ENCODE data around the gene PDZD8. TPM values are rescaled to one million over a fixed set of nuclear protein-coding genes. Genes with fewer than 3 reads are reported as not detected.
"Not testable (repeated sequence)": the region's sequence is repeated elsewhere in the genome, so short reads cannot be mapped to it uniquely, and the experiment has no call there.

The PDZD8 gene
- total RNA-seq, 2 experiments from 2014 or later = 13.6 to 15.8 TPM

GRCh38 chr10:117306674-117307073, 68.6 kb downstream of the PDZD8 start:
- Mint-ChIP-seq H3K9me3 (peaks cover 10% of the 10 kb centered on the region), H3K4me1 (ENCODE audit: low read depth) (peaks cover 13% of the 10 kb centered on the region), H3K4me3 (no peak overlapping the region), H3K27me3 (ENCODE audit: low read depth) (no peaks in the 10 kb centered on the region), H3K27ac (no peak overlapping the region), H3K36me3 (ENCODE audit: low read depth) (peaks cover 49% of the 10 kb centered on the region)
- DNase-seq = no peak
- CTCF ChIA-PET = no interaction called here
- intact Hi-C loops (cut with micrococcal nuclease) = no loop called here

- intact Hi-C loops (cut with micrococcal nuclease); H3K4me3 Mint-ChIP-seq; H3K4me1 Mint-ChIP-seq (ENCODE audit: low read depth); CTCF ChIA-PET; H3K27me3 Mint-ChIP-seq (ENCODE audit: low read depth); DNase-seq; H3K27ac Mint-ChIP-seq: not testable (repeated sequence)
- H3K9me3 Mint-ChIP-seq = peaks cover 13% of the 10 kb centered on the region
- H3K36me3 Mint-ChIP-seq (ENCODE audit: low read depth) = peaks cover 52% of the 10 kb centered on the region
These were observed 71.8 kb downstream of the PDZD8 start for GRCh38 chr10:117303451-117303850.

- no peak for DNase-seq
- no peak overlapping the region for H3K4me3 Mint-ChIP-seq
- intact Hi-C loops (cut with micrococcal nuclease) = no loop called here
- CTCF ChIA-PET = no interaction called here
- H3K27me3 Mint-ChIP-seq (ENCODE audit: low read depth) = no peaks in the 10 kb centered on the region
- peaks cover 13% of the 10 kb centered on the region for H3K9me3 Mint-ChIP-seq
- peaks cover 50% of the 10 kb centered on the region for H3K36me3 Mint-ChIP-seq (ENCODE audit: low read depth)
- H3K4me1 Mint-ChIP-seq (ENCODE audit: low read depth) = no peaks in the 10 kb centered on the region
- no peak overlapping the region for H3K27ac Mint-ChIP-seq
These were observed 74.6 kb downstream of the PDZD8 start for GRCh38 chr10:117300671-117301070.

- Mint-ChIP-seq H3K27ac (no peak overlapping the region), H3K36me3 (ENCODE audit: low read depth) (peaks cover 46% of the 10 kb centered on the region), H3K4me1 (ENCODE audit: low read depth) (peaks cover 2% of the 10 kb centered on the region), H3K4me3 (no peak overlapping the region), H3K27me3 (ENCODE audit: low read depth) (no peaks in the 10 kb centered on the region), H3K9me3 (peaks cover 13% of the 10 kb centered on the region)
- CTCF ChIA-PET = interaction anchor here (0.8 kb wide), 1 partner anchor 80 kb away, joined by 3 read pairs; no protein-coding TSS in a partner anchor
- DNase-seq = no peak
- intact Hi-C loops (cut with micrococcal nuclease) = no loop called here
These were observed 75.8 kb downstream of the PDZD8 start for GRCh38 chr10:117299435-117299834.

GRCh38 chr10:117298219-117298618, 77.0 kb downstream of the PDZD8 start:
- intact Hi-C loops (cut with micrococcal nuclease) = no loop called here
- Mint-ChIP-seq H3K4me3 (no peak overlapping the region), H3K27ac (no peak overlapping the region), H3K27me3 (ENCODE audit: low read depth) (no peaks in the 10 kb centered on the region), H3K36me3 (ENCODE audit: low read depth) (peaks cover 34% of the 10 kb centered on the region), H3K9me3 (peaks cover 13% of the 10 kb centered on the region), H3K4me1 (ENCODE audit: low read depth) (peaks cover 5% of the 10 kb centered on the region)
- CTCF ChIA-PET = no interaction called here
- no peak for DNase-seq

GRCh38 chr10:117294735-117295134, 80.5 kb downstream of the PDZD8 start:
- peaks cover 17% of the 10 kb centered on the region for H3K36me3 Mint-ChIP-seq (ENCODE audit: low read depth)
- H3K9me3 Mint-ChIP-seq = no peaks in the 10 kb centered on the region
- intact Hi-C loops (cut with micrococcal nuclease) = no loop called here
- DNase-seq = no peak
- CTCF ChIA-PET = interaction anchor here (1.7 kb wide), 1 partner anchor 78 kb away, joined by 5 read pairs; no protein-coding TSS in a partner anchor
- no peak overlapping the region for H3K27ac Mint-ChIP-seq
- no peak overlapping the region for H3K4me3 Mint-ChIP-seq
- H3K27me3 Mint-ChIP-seq (ENCODE audit: low read depth) = no peaks in the 10 kb centered on the region
- peaks cover 5% of the 10 kb centered on the region for H3K4me1 Mint-ChIP-seq (ENCODE audit: low read depth)

GRCh38 chr10:117294039-117294645, 81.1 kb downstream of the PDZD8 start:
- Mint-ChIP-seq H3K27ac (no peak overlapping the region), H3K4me3 (no peak overlapping the region), H3K36me3 (ENCODE audit: low read depth) (peaks cover 17% of the 10 kb centered on the region), H3K27me3 (ENCODE audit: low read depth) (no peaks in the 10 kb centered on the region), H3K9me3 (no peaks in the 10 kb centered on the region), H3K4me1 (ENCODE audit: low read depth) (peaks cover 5% of the 10 kb centered on the region)
- intact Hi-C loops (cut with micrococcal nuclease) = no loop called here
- DNase-seq = no peak
- CTCF ChIA-PET = interaction anchor here (1.7 kb wide), 1 partner anchor 77 kb away, joined by 5 read pairs; no protein-coding TSS in a partner anchor

- H3K4me3 Mint-ChIP-seq; H3K4me1 Mint-ChIP-seq (ENCODE audit: low read depth); H3K9me3 Mint-ChIP-seq; CTCF ChIA-PET; intact Hi-C loops (cut with micrococcal nuclease); H3K27me3 Mint-ChIP-seq (ENCODE audit: low read depth); H3K27ac Mint-ChIP-seq; DNase-seq: not testable (repeated sequence)
- H3K36me3 Mint-ChIP-seq (ENCODE audit: low read depth) = peaks cover 12% of the 10 kb centered on the region
These were observed 84.4 kb downstream of the PDZD8 start for GRCh38 chr10:117290872-117291271.

GRCh38 chr10:117284716-117285494, 90.3 kb downstream of the PDZD8 start:
- intact Hi-C loops (cut with micrococcal nuclease) = no loop called here
- peaks cover 25% of the 10 kb centered on the region for H3K36me3 Mint-ChIP-seq (ENCODE audit: low read depth)

GRCh38 chr10:117277675-117278074, 97.6 kb downstream of the PDZD8 start:
- H3K4me1 Mint-ChIP-seq (ENCODE audit: low read depth) = no peaks in the 10 kb centered on the region
- H3K9me3 Mint-ChIP-seq = no peaks in the 10 kb centered on the region
- peaks cover 3% of the 10 kb centered on the region for H3K36me3 Mint-ChIP-seq (ENCODE audit: low read depth)
- CTCF ChIA-PET = interaction anchor here (0.9 kb wide), 1 partner anchor 61 kb away, joined by 4 read pairs; no protein-coding TSS in a partner anchor
- intact Hi-C loops (cut with micrococcal nuclease) = no loop called here
- no peak for DNase-seq
- no peaks in the 10 kb centered on the region for H3K27me3 Mint-ChIP-seq (ENCODE audit: low read depth)
- no peak overlapping the region for H3K4me3 Mint-ChIP-seq
- no peak overlapping the region for H3K27ac Mint-ChIP-seq

More at GRCh38 chr10:117284716-117285494, 90.3 kb downstream of the PDZD8 start:
- H3K27me3 Mint-ChIP-seq (ENCODE audit: low read depth) = no peaks in the 10 kb centered on the region
- H3K9me3 Mint-ChIP-seq = no peaks in the 10 kb centered on the region
- no peak overlapping the region for H3K4me3 Mint-ChIP-seq
- H3K4me1 Mint-ChIP-seq (ENCODE audit: low read depth) = peaks cover 2% of the 10 kb centered on the region
- CTCF ChIA-PET = no interaction called here
- no peak overlapping the region for H3K27ac Mint-ChIP-seq
- DNase-seq = no peak

GRCh38 chr10:117275121-117275520, 100.1 kb downstream of the PDZD8 start:
- H3K27ac Mint-ChIP-seq = no peak overlapping the region
- no peaks in the 10 kb centered on the region for H3K4me1 Mint-ChIP-seq (ENCODE audit: low read depth)
- intact Hi-C loops (cut with micrococcal nuclease) = no loop called here
- no peaks in the 10 kb centered on the region for H3K36me3 Mint-ChIP-seq (ENCODE audit: low read depth)
- no peak overlapping the region for H3K4me3 Mint-ChIP-seq
- H3K9me3 Mint-ChIP-seq = no peaks in the 10 kb centered on the region
- H3K27me3 Mint-ChIP-seq (ENCODE audit: low read depth) = no peaks in the 10 kb centered on the region
- DNase-seq = no peak
- CTCF ChIA-PET = interaction anchor here (0.5 kb wide), 1 partner anchor 44 kb away, joined by 4 read pairs; no protein-coding TSS in a partner anchor

GRCh38 chr10:117274509-117274908, 100.7 kb downstream of the PDZD8 start:
- CTCF ChIA-PET = no interaction called here
- H3K4me1 Mint-ChIP-seq (ENCODE audit: low read depth) = no peaks in the 10 kb centered on the region
- H3K36me3 Mint-ChIP-seq (ENCODE audit: low read depth) = no peaks in the 10 kb centered on the region
- intact Hi-C loops (cut with micrococcal nuclease) = no loop called here
- DNase-seq = no peak
- no peaks in the 10 kb centered on the region for H3K27me3 Mint-ChIP-seq (ENCODE audit: low read depth)
- H3K9me3 Mint-ChIP-seq = no peaks in the 10 kb centered on the region
- H3K27ac Mint-ChIP-seq = no peak overlapping the region
- H3K4me3 Mint-ChIP-seq = no peak overlapping the region

- DNase-seq = no peak
- no peaks in the 10 kb centered on the region for H3K27me3 Mint-ChIP-seq (ENCODE audit: low read depth)
- H3K36me3 Mint-ChIP-seq (ENCODE audit: low read depth) = no peaks in the 10 kb centered on the region
- no peak overlapping the region for H3K4me3 Mint-ChIP-seq
- no peak overlapping the region for H3K27ac Mint-ChIP-seq
- no peaks in the 10 kb centered on the region for H3K9me3 Mint-ChIP-seq
- H3K4me1 Mint-ChIP-seq (ENCODE audit: low read depth) = no peaks in the 10 kb centered on the region
- intact Hi-C loops (cut with micrococcal nuclease) = no loop called here
- CTCF ChIA-PET = no interaction called here
These were observed 101.3 kb downstream of the PDZD8 start for GRCh38 chr10:117273980-117274379.
